OCI-M2 (cell line): ENCODE measurements around the gene BPHL.
"Not testable (repeated sequence)": the region's sequence is repeated elsewhere in the genome, so short reads cannot be mapped to it uniquely, and the experiment has no call there.

Experiments used
- DNase-seq: peaks from one replicate; lab custom pipeline; 2025; ENCODE audit not compliant: unreplicated experiment; lab: John Stamatoyannopoulos, UW

The BPHL gene

DNA sequence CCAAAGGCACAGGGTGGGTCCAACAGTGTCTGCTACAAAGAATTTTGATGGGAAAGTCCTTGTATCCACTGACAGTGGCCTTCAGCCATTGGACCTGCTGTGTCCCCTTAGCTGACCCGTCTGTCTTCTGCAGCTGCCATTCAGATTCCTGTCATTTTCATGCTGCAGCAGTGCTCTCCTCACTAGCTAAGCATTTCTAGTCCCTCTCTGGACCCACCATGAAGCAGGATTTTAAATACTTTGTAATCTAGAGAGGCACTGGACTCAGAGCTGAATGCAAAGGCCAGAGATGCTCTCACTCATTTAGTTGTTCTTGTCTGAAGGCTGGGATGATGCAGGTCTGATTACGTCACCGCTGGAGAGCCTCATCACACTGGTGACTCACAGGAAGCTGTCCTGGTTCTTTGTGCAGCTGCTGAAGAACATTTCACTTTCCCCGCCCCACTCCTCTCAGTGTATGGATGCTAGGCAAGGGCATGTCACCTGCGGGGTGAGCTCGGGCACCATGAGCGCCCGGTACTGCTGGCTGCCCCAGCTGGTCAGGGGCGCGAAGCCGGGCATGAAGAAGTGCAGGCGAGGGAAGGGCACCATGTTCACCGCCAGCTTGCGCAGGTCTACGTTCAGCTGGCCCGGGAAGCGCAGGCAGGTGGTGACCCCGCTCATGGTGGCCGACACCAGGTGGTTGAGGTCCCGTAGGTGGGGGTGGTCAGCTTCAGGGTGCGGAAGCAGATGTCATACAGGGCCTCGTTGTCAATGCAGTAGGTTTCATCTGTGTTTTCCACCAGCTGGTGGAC, 58.2 kb downstream of the BPHL start:
- no peak for DNase-seq

GRCh38 chr6:3178666-3179065, 60.2 kb downstream of the BPHL start:
- not testable (repeated sequence) for DNase-seq

DNA sequence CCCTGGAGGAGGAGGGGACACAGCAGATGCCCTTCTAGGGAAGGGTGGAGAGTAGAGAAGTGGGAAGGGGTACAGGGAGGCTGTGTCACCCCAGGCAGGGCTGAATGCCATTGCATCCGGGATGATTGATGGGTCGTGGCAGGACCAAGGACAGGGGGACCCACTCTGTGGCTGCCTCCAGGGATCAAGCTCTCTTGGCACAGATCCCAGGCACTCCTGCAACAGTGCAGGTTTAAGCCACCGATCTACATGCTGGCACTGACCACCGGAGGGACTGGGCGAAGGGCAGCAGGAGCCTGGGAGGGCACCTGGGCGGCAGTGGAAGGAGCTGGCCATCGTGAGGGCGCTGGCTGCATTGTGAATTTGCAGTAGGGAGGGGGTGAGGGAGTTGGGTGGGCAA, 61.4 kb downstream of the BPHL start:
- DNase-seq = not testable (repeated sequence)

DNA sequence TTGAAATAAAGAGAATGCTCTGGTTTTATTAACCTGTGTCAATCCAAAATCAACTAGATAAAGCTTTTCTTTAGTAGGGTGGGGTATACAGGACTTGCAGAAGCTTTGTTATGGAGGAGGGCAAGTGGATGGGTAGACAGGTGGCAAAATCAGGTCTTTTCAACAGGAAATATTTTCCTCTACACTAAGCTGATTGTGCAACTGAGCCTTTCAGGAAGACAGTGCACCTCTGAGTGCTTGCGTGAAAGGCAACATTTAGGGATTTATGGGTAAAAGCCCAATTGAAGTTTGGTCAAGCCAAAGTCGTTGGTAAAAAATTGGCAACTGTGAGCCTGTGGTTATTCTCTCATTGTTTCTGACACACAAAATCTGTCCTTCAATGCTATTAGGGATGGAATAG, 62.6 kb downstream of the BPHL start:
- no peak for DNase-seq

GRCh38 chr6:3183066-3183465, 64.6 kb downstream of the BPHL start:
- DNase-seq = no peak

DNA sequence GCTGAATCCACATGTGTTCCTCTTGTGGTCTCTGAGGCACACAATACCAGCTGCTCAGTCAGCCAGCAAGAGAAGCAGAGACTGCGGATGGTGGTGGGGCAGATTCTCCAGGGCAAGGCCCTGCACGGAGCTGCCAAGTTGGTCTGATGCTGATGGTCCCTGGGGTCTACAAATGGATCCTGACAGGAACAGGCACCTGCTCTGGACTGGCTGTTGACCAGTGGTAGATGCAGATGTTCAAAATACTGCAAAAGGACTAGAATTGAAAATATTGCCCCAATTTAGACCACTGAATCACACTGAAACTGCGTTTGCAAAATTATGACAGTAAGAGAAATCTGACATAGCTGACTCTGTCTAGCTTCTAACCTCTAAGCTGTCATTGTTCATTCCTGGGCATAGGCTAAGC, 68.5 kb downstream of the BPHL start:
- DNase-seq = no peak

- no peak for DNase-seq
Measured at GRCh38 chr6:3188262-3188661, 69.8 kb downstream of the BPHL start.

GRCh38 chr6:3189192-3189591, 70.7 kb downstream of the BPHL start:
- DNase-seq = not testable (repeated sequence)

DNA sequence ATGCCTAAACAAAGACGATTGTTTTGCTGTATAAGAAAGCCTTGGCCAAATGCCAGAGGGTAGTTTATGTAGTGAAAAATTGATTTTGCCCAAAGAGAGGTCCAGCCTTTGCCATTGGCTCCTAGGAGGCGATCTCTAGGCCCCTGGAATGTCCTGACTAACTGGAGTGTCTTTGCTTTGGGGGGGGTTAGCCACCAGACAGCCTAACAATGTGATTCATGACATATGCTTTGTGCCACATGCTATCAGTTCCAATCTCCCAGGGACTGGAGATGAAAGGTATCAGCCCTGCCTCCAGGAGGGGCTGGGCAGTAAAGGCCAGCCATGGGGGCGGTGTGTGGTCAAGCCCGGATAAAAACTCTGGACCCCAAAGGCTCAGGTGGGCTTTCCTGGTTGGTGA, 71.5 kb downstream of the BPHL start:
- DNase-seq = no peak

DNA sequence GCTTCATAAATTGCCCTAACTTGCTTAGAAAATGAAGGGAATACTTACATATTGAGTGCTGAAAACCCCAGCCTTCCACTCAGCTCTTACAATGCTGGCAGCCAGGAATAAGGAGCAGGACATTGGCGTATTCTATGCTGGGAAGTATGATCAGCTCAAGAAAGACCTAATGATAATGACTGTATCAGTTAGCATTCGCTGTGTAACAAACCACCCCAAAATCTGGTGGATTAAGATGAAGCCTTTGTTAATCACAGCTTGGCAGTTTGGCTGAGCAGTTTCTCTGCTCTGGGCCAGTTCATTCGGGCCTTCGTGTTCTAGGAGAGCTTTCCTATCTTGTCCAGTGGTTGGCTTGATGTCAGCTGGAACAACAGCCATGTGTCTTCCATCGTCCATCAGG, 72.3 kb downstream of the BPHL start:
- DNase-seq = no peak

DNA sequence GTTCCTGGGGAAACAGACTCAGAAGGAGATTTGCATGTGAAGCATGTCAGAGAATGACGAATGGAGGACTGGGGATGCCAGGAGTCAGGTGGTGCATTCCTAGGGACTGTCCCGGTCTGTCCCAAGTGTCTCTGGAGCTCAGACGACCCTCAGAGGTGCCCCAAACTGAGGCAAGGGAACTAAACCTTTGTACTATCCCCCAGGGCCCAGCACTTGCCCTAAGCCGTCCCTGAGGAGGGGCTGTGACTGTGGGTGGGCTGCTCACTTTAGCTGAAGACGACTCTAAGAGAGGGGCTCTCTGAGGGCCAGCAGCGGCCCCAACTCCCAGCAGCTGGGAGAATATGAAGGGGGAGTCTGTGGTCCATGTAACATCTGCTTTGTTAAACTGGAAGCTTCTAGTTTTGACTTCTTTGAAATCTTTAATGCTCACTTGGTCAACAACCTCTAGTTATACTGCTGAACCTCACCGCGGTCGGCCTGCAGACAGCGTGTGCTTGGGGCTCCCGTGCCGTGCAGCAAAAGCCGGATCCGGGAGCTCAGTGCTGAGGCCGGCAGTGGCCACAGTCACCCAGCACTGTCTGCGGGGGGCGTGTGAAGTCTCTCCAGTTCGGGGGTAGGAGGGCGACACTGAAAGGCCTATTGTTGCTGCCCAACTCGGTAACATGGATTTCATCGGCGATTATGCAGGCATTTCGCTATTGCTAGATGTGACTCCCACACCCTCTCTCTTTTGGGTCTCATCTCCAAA, 74.8 kb downstream of the BPHL start:
- DNase-seq = no peak

GRCh38 chr6:3194535-3195419, 76.3 kb downstream of the BPHL start:
- no peak for DNase-seq

- no peak for DNase-seq
Measured at GRCh38 chr6:3195420-3195694, 76.8 kb downstream of the BPHL start.

DNA sequence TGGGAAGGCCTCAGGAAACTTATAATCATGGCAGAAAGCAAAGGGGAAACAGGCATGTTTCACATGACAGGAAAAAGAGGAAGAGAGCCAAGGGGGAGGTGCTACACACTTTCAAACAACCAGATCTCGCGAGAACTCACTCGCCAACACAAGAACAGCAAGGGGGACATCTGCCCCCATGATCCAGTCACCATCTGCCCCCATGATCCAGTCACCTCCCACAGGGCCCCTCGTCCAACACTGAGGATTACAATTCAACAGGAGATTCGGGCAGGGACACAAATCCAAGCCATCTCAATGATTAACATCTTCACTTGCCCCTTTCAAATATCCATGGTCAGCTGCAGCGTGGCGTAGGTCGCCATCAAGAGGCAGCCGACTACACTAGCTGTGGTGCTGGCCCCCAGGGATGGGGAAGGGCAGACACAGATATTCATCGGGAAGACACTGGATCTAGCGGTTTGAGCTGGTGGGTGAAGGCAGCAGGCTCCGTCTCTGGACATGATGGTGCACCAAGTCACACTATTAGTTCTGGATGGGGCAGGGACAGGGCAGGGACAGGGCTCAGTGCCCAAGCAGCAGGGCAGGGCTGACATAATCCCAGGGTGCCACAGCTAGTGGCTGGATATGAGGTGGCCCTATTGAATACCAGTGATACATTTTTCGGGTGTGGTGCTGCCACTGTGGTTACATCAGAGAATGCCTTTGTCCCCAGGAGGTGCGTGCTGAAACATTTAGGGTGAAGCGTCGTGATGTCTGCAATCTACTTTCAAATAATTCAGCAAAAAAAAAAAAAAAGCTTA, 77.4 kb downstream of the BPHL start:
- no peak for DNase-seq

GRCh38 chr6:3196770-3197169, 78.3 kb downstream of the BPHL start:
- no peak for DNase-seq

- DNase-seq = not testable (repeated sequence)
Measured at GRCh38 chr6:3197734-3198133, 79.2 kb downstream of the BPHL start.

DNA sequence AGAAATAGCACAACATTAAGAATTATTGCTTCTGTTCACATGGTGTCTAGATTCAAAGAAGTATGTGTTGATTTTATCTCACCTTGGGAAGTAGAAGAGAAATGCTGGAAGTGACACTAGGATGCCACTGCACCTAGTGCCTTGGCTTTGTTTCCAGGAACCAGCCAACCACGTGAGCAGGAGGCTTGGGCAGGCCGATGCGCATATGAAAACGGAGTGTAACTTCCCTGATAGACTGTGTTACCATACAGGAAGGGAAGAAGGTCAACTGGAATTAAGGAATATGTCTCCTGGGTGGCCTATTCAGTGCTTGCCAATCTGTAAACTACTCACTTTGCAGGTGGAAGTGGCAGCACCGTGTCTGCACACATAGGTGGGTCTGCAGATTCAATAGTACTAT, 80.9 kb downstream of the BPHL start:
- no peak for DNase-seq

DNA sequence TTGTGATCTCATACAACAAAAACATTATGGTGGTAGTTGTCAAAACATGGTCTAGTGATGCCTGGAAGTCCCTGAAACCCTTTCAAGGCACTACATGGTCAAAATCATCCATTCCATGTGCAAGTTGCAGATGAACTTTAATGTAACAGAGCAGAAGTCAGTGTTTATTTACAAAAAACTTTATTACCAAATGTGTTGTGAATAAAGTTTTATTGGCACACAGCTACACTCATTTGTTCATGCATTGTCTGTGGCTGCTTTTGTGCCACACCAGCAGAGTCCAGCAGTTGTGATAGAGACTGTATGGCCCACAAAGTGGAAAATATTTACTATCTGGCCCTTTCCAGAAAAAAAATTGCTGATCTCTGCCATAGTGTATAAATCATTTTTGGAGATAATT, 82.2 kb downstream of the BPHL start:
- no peak for DNase-seq

DNA sequence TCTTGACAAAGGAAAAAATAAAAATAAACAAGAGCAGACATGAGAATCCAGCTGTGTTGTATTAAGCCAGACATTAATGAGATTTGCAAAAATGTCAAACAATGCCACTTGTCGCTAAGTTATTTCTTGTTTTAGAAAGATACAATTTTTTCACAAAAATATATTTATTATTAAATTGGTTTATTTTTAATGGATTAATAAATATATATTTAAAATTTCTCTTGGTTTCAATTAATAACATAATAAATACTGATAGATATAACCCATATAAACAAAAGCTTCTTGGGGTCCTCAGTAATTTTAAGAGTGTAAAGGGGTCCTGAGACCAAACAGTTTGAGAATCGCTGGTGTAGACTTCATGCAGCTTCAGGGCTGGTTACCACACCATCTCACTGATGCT, 82.9 kb downstream of the BPHL start:
- DNase-seq = no peak
